NCI-H345 treated with DMSO at 0.1 percent for 48 hours (cell line): ENCODE measurements around the gene CKAP2L.

Experiments
- DNase-seq: peaks from one replicate; lab custom pipeline; 2025; ENCODE audit not compliant: unreplicated experiment; lab: John Stamatoyannopoulos, UW

CKAP2L gene, protein sequence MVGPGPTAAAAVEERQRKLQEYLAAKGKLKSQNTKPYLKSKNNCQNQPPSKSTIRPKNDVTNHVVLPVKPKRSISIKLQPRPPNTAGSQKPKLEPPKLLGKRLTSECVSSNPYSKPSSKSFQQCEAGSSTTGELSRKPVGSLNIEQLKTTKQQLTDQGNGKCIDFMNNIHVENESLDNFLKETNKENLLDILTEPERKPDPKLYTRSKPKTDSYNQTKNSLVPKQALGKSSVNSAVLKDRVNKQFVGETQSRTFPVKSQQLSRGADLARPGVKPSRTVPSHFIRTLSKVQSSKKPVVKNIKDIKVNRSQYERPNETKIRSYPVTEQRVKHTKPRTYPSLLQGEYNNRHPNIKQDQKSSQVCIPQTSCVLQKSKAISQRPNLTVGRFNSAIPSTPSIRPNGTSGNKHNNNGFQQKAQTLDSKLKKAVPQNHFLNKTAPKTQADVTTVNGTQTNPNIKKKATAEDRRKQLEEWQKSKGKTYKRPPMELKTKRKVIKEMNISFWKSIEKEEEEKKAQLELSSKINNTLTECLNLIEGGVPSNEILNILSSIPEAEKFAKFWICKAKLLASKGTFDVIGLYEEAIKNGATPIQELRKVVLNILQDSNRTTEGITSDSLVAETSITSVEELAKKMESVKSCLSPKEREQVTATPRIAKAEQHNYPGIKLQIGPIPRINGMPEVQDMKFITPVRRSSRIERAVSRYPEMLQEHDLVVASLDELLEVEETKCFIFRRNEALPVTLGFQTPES

DNA sequence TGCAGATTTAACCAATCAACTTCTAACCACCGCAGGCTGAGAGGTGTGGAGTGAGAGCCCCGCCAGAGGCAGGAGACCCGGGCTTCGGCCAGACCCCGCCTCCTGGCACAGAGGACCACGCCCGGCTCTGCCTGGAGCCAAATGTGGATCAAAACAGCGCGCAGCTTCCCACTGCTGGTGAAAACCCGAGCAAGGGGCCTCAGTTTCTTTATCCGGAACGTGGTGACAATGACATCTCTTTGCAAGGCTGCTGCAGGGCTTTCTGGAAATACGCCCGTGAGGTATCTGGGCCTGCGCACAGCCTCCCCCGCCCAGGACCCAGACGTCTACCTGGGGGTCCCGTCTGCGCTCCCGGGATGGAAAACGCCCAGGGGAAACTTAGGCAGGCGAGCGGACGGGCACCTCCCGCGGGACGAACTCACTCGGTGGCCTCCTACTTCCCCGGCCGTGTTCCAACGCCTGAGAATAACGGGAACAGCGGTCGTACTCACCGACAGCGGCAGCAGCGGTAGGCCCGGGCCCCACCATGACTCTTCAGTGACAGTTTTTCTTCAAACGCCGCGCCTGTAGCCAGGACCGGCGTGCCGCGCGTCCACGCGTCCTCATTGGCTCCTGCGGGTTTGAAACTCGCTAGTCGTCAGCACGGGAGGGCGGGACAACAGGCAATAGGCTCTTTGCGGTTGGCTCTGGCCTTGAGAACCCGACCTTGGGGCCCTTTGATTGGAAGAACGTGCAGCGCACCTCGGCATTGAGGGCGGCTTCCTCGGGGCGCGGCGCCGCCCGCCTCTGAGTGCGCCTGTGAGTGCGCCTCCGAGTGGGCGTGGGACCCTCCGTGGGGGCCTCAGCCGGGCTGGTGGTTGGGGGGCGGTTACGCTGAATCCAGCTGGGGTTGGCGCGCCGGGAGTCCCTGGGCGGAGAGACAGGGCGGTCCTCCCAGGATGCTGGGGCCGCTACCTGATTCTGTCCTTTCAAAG is at the start of gene CKAP2L:
Gene CKAP2L, minus strand, starts transcription at position 539 of the 974 bp plus-strand sequence. Its CDS starts 11 bp downstream, at position 528.
- peak; percentile 95 for DNase-seq

DNA sequence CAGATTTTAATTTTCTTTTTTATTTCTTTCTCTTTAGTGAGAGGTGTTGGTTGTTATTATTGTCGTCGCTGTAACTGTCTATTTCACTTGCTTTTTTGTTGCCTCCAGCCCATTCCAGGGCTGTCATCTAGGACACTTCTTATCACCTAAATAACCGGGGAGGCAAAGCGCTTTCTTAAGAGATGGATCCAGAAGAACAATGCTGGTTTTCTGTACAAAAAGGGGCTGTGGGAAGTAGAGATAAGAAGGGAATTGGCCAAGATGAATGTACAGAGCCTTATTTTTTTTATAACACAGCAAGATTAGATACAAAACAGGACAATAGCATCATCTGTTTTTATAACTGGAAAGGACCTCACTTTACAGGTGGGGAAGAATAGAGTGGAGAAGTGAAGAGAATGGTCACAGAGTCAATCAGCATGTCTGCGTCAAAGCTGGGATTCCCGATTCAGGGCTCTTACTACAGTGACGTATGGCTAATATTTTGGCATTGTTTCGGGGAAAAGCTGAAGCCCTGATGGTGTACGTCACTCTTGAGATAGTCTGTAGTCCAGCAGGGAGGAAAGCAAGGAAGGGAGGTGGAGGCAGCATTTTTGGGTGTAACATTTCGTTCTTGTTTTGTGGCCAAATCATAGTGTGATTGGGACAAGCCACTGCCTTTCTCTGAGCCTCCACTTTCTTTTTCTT is 49.0 kb upstream of the CKAP2L start:
- DNase-seq = no peak

DNA sequence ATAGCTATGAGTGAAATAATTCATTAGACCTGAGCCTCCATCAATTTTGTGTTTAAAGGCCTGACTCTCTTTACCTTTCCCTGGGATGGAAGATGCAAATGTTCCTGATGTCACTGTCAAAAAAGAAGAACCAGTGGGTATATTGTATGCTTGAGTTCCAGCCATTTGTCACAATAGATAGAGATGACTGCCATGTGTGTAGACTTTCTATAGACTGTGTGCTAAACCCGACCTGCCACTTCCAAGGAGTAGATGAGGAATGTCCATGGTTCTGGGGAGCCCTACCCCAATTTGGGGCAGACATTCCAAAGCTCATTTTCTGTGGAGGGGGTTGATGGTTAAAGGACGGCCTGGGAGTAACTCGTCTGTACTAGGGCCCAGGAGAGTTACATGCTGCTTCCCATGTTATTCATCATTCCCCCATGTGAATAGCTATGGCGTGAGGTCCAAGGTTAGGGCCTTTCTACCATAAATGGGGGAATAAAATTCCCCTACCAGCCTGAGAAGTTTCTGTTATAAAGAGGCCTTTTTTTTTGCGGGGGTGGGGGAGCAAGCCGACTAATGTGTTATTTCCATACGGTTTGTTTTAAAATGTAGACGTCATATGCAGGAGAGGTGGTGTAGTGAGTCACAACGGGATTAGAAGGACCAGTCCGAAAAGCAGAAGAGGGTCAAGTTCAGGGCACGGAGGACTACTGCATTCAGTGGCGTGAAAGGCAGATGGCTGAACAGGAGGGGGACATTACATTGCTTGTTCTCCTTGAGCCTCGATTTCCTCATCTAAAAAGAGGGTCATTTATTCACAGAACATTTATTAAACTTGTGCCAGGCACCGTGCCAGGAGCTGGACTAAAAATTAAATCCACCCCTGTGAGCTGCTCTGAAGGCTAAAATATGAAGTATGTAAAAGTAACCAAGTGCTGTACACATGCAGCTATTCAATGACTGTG is 48.2 kb upstream of the CKAP2L start:
- no peak for DNase-seq

DNA sequence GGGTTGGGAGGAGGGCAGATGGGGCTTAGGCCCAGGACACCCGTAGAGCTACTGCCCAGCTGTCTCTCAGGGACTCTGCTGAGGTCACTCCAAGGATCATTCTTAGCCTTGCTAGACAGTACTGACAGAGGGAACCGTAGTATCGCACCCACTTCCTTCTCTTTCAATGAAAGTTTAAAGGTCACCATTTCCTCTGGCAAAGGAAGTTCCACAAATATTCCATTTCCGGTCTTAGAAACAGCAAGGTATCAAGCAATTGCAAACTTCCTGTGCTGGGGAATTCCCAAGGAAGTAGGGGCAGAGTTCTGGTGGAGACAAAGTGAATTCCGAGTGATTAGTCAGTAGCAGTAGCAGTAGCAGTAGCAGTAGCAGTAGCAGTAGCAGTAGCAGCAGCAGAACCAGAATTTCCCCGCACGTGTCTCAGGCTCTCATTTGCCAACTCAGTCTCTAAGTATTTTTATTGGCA is 47.5 kb upstream of the CKAP2L start:
- DNase-seq = no peak

DNA sequence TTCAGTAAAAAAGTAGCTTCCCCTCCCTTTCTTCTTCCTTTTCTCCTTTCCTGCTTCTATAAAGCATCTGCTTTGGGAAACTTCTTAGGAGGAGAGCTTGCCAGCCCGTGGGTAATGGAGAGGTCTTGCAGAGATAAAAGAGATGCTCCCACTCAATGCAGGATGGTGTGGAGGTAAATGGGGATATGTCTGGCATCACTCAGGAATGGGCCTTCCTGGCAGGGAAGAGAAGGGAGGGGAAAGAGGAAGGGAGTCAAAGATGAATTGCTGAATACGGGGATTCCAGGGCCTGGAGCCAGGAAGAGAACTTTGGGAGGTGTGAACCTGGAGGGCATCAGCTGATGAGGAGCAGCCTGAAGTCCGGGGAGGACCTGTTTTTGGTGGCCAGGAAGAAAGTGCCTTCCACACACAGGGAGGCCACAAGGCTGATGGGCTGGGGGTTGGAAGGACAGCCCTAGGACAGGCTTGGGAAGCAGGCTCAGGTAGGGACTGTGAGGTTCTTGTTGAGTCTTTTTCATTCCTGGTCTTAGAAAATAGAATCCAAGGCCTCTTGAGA is 46.9 kb upstream of the CKAP2L start:
- DNase-seq = no peak

DNA sequence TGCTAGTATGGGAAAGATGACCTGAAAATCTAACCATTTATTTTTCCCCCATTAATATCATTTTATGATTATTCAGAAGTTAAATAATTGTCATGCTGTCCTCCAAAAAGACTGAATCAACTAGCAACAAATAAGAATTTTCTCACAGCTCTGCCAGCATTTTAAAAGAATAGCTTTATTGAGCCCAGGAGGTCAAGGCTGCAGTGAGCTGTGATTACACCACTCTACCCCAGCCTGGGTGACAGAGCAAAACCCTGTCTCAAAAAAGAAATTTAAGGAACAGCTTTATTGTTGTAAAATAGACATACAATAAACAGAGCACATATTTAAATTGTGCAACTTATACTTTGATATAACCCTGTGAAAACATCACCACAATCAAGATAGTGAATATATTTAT is 44.7 kb upstream of the CKAP2L start:
- no peak for DNase-seq

DNA sequence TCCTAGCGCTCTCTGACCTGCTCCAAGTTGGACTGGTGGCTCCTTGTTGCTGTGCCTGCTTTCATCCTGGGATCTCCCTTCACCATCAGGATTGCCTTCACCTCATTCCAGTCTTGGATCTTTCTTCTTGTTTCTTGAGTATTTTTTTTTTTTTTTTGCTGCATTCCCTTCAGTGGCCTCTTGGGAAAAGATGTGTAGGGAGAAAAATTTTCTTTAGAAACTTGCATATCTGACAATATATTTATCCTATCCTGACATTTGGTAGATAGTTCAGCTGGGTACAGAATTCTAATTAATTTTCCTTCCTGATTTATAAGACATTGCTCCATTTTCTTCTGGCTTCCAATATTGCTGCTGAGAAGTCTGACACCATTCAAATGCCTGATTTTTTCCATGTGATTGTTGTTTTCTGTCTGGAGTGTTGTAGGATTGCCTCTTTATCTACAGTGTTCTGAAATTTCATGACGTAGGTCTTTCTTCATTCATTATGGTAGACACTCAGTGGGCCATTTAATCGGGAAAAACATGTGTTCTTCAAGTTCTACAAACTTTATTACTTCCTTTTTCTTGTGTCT is 42.9 kb upstream of the CKAP2L start:
- no peak for DNase-seq

DNA sequence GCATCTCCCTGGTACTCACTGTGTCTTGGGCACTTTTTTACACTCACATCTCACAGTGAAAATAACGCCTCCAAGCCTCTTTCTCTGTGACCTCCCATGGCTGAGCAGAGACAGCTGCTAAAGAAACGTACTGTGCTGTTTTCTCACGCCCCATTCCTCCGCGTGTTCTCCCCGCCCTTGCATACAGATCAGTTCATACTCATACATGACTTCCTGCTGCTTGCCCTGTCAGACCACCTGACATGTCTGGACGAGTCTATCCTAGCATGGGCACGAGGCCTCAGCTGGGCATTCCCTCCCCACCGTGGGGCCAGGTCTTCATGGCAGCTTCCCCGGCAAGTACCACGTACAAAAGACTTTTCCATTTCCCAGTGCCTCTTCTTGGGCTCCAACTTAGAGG is 41.1 kb upstream of the CKAP2L start:
- no peak for DNase-seq

DNA sequence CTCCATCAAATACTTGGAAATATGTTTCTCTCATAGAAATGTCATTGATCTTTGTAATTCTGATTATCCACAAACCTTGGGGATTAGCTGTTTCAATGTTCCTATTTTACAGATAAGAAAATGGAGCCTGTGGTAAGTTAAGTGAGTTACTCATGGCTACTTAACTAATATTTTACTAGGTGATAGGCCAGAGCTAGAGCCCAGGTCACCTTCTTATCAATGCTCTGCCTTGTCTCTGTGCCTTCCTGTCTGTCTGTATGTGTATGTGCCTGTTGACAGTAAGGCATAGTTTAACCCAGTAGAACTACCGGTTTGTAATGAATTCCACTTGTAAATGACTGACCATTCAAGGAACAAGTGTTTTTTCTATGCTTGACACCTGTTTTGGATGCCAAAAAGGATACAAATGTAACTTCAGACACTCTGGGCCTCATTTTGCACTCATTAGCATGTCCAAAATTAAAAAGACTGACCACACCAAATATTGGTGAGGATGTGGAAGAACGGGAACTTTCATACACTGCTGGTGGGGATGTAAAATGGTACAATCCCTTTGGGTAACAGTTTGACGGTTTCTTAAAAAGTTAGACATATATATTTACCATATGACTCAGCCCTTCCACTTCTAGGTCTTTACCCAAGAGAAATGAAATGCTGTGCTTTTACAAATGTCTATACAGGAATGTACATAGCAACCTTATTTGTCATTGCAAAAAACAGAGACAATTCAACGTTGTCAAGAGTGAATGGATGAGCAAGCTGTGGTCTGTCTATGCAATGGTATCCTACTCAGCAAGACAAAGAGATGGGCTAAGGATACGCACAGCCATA is 39.5 kb upstream of the CKAP2L start:
- no peak for DNase-seq

DNA sequence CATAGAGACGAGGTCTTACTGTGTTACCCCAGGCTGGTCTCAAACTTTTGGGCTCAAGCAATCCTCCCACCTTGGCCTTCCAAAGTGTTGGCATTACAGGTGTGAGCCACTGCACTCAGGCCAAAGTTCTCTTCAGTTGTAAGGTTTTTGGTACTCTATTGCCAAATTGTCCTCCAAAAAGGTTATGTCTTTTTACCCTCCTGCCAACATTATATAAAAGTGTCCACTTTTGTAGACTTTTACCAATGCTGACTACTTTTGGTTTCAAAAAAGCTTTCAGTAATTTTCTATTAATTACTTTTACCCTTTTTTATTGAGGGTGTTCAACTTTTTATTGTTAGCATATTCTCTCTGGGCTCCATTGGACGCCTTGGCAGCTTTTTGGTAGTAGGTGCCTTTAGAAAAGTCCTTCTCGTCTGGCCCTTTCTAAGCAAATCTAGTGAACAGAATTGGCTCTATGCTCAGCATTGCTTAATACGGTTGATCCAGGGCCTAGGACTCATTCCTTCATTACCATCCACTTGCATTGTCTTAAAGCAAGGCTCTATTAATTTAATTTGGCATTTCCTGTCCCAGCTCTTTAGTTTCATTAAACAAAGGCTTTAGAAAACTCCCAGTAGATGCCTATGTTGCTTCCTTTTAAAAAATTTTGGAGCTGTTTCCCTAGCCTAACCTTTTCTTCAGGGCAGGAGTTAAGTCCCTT is 36.6 kb upstream of the CKAP2L start:
- DNase-seq = no peak

DNA sequence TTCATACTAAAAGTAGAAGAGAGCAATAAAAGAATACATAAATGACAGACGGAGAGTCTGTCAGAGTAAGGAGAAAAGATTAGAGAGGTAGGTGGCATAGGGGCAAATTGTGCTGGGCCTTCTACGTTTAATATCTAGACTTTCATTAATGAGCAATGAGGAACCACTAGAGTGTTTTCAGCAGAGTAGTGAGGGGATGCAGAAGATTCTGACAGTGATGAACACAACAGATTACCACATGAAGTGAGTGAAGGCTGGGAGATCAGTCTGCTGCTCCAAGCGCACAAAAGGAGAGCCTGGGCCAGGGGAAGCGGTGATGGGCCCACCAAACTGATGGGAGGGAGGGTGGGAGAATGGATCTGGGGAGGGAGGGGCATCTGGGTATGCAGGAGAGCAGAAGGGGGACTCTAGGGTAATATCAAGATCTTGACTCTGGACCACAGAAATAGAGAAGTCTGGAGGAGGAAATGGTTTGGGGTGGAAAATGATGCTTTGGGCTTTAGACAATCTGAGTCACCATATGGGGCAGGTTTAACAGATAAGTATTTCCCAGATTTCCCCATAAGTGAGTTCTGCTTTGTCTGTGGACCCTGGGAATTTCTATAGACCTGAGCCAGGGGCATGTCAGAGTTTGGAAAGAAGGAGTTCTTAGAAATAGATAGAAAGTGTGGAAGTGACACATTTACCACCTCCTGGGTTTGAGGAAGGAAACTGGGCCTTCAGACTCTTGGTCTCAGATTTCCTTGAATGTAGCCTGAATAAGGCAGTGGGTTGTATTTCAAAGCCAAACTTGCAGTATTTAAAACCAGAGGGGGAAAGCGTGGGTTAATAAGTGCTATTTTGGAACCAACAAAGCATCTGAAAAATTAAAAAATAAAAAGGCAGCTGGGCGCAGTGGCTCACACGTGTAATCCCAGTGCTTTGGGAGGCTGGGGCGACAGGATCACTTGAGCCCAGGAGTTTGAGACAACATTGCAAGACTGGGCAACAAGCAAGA is 34.9 kb upstream of the CKAP2L start:
- DNase-seq = no peak

DNA sequence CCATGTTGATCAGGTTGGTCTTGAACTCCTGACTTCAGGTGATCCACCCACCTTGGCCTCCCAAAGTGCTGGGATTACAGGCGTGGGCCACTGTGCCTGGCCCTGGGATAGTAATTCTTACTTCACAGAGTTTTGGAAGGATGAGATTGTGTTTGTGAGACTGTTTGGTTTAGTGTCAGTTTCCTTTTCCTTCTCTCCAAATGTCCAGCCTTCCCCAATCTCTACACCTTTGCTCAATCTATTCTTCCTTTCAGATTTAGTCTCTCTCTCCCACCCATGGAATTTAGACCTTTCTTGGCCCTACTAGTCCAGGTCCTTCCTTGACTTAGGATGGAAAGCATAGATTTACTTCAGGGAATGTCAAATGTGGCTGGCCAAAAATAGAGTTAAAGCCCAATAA is 32.1 kb upstream of the CKAP2L start:
- DNase-seq = no peak

DNA sequence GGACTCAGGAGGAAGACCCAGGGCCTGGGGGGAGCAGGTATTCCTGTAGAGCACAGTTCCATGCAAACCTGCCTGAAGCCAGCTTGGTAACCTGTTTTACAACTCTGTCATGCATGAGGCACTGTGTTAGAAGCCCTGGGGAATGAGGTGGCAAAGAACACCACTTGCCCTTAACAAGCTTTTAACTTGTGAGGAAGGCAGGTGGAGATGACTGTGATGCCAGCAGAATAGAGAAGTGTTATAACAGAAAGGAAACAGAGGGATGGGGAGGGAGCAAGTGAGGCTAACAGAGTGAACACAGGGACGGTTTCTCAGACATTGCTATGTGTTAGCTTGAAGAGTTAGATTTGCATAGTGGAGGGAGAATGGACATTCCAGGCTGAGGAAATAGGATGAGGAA is 31.4 kb upstream of the CKAP2L start:
- DNase-seq = no peak

DNA sequence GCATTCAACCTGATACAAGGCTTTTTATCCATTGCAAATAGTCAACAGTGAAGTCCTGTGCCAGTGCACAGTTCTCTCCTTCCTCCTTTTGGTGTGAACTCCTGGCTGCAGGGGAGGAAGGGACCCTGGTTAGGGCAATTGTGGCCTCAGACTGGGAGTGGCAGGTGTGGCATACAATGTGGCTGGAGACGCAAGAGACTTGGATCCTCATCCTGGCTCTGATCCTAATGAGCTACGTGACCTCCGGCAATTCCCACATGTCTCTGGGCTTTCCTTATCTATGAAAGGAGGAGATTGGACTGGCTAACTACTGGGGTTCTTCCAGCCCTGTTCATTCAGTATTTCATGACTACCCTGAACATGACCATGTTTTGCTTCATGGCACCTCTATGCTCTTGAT is 30.4 kb upstream of the CKAP2L start:
- DNase-seq = no peak

DNA sequence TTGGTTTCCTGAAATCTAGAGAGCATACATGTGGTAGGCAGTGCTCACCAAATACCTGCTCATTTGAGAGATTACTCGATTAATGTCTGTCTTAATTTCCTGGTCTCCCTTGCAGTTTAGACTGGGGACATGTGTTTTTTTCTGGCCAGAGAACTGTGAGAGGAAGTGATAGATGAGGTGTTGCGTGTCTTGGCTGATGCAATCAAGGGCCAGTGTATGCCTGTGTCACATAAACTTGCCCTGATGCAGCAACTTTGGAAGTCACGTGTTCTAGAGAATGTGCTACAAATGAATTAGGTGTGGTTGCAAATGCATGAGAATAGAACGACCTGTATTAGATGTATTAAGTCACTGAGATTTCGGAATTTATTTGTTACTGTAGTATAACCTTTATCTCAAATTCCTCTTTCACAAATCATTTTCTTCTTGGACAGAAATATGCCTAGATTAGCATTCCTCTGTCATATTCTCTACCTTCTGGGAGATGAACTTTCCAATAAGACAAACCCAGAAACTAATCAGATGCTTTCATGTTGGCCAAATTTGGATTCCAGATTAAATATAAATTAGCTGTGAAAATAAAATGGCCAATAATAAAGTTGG is 29.8 kb upstream of the CKAP2L start:
- no peak for DNase-seq
